ENCODE data around the gene FAM181A. TPM values are rescaled to one million over a fixed set of nuclear protein-coding genes. Genes with fewer than 3 reads are reported as not detected.

The FAM181A gene
- total and polyA plus RNA-seq, 9 of the 15 experiments (the other 6 are each of a cell fraction or from before 2014, with no cell fraction given) = not detected

- H2AFZ ChIP-seq (ENCODE audit: low read depth, low read length) = no peak overlapping the region
- no peak overlapping the region for H3K9ac ChIP-seq (ENCODE audit: insufficient read depth in 1 of 2, low read depth in 2 of 2, low read length in 2 of 2)
- in situ Hi-C loops (cut with MboI) = no loop called here
- H3K36me3 ChIP-seq (ENCODE audit: control insufficient read depth, insufficient read depth, low read length) = no peaks in the 10 kb centered on the region
- ChIA-PET POLR2A (no interaction called here), CTCF (ENCODE audit: low intra/inter-chr PET ratio) (no interaction called here)
- H4K20me1 ChIP-seq (replicated peaks; ENCODE audit: control insufficient read depth, insufficient read depth, low read length) = no peaks in the 10 kb centered on the region
- TF ChIP-seq ZBTB40 (IDR thresholded peaks at IDR 0.05) (peak; percentile 79), ZBTB40 (CRISPR knock-in tag; IDR thresholded peaks at IDR 0.05) (no peak), NFIC (IDR thresholded peaks at IDR 0.05) (0 out of 2 replicates have a peak, but pooled peaks have one; percentile 12), CREB3L1 (IDR thresholded peaks at IDR 0.05; ENCODE audit: borderline replicate concordance, low read depth) (no peak), ZNF280A (IDR thresholded peaks at IDR 0.05; ENCODE audit: low read depth, partially characterized antibody) (no peak)
- FAIRE-seq = no peak
- H3K9me3 ChIP-seq (replicated peaks; ENCODE audit: control insufficient read depth, insufficient read depth, low read depth, low read length) = no peaks in the 10 kb centered on the region
- H3K9me1 ChIP-seq (ENCODE audit: control insufficient read depth, insufficient read depth, low read length) = no peaks in the 10 kb centered on the region
- no TSS peak for BruUV-seq (replicated peaks)
- no peak for DNase-seq (ENCODE audit: extremely low read depth in 1 of 4, low spot score in 3 of 4)
- WGBS (ENCODE audit: insufficient coverage, low coverage, missing lambda C conversion rate) = 0% methylated on average over 2 of the region's 2 CpGs
- H3K4me1 ChIP-seq (replicated peaks in 1 of 2; ENCODE audit: control insufficient read depth in 2 of 2, insufficient read depth in 2 of 2, low read length in 2 of 2) = no peaks in the 10 kb centered on the region
- H3K4me2 ChIP-seq (ENCODE audit: insufficient read depth, low read length) = no peak overlapping the region
- no peak for ATAC-seq
- no peak overlapping the region for H3K27ac ChIP-seq (ENCODE audit: extremely low read depth, low read depth, low read length)
- intact Hi-C loops (cut with micrococcal nuclease) = no loop called here
- no peaks in the 10 kb centered on the region for H3K79me2 ChIP-seq (ENCODE audit: control insufficient read depth, insufficient read depth, low read length)
- no peak overlapping the region for H3K4me3 ChIP-seq
- no peaks in the 10 kb centered on the region for H3K27me3 ChIP-seq (ENCODE audit: control insufficient read depth in 2 of 2, insufficient read depth in 2 of 2, low read length in 2 of 2)
These were observed 11.3 kb upstream of the FAM181A start for GRCh38 chr14:93915800-93916199.
